WTC11 (cell line): ENCODE results near the gene OVAAL.

Source experiments
- CREB1 ChIP-seq: sonication (generic); formaldehyde crosslinking; IDR thresholded peaks from 2 replicates; pipeline ENCODE4 v1.8.0; 2023; ENCODE audit warnings: mild to moderate bottlenecking, missing genetic modification reagents
- MXD4 ChIP-seq: fragments of 250-450 bp; sonication (Bioruptor Pico); IDR thresholded peaks from 2 replicates; pipeline ENCODE4 v1.8.0; 2021; ENCODE audit warnings: mild to moderate bottlenecking, moderate library complexity, borderline replicate concordance
- NFYB ChIP-seq: sonication (generic); formaldehyde crosslinking; conservative IDR thresholded peaks from 2 replicates; pipeline ENCODE4 v1.8.0; 2022; ENCODE audit warnings: low read depth, missing genetic modification reagents
- TCF7 ChIP-seq: sonication (generic); formaldehyde crosslinking; IDR thresholded peaks from 2 replicates; pipeline ENCODE4 v1.8.0; 2022; ENCODE audit warnings: mild to moderate bottlenecking, low read depth, missing genetic modification reagents, moderate library complexity
- TF ChIP-seq, protein P1 (sequence below): fragments of 200-600 bp; IDR thresholded peaks from 2 replicates; pipeline ENCODE4 v1.8.0; 2022; ENCODE audit warnings: antibody characterized with exemption
- TF ChIP-seq, protein P2 (sequence below): sonication (generic); formaldehyde crosslinking; IDR thresholded peaks from 2 replicates; pipeline ENCODE4 v1.8.1; 2023; ENCODE audit warnings: mild to moderate bottlenecking, missing genetic modification reagents, moderate library complexity

DNA sequence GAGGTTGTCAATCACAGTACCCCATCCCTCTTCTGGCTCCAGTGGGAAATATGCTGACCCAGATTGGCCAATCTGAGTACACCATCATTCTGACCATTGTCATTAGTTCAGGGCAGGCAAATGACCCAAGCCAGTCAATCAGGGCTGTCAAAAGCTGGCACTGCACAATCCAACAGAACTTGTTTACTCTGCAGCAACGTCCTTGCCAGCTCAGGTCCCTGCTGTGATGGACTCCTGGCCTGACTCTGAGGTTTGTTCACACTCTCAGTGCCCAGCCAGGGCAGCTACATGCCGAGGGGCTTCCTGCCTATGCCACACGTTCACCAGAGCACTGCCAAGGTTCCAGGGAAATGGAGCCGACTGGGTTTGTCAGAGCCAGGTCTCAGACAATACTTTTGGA is 14.7 kb upstream of the OVAAL start:
- no peak for TF ChIP-seq TCF7 (CRISPR knock-in tag)
- TF ChIP-seq MXD4 = no peak
- TF ChIP-seq NFYB (CRISPR knock-in tag) = no peak
- TF ChIP-seq CREB1 (CRISPR knock-in tag) = no peak
- TF ChIP-seq, protein P1, sequence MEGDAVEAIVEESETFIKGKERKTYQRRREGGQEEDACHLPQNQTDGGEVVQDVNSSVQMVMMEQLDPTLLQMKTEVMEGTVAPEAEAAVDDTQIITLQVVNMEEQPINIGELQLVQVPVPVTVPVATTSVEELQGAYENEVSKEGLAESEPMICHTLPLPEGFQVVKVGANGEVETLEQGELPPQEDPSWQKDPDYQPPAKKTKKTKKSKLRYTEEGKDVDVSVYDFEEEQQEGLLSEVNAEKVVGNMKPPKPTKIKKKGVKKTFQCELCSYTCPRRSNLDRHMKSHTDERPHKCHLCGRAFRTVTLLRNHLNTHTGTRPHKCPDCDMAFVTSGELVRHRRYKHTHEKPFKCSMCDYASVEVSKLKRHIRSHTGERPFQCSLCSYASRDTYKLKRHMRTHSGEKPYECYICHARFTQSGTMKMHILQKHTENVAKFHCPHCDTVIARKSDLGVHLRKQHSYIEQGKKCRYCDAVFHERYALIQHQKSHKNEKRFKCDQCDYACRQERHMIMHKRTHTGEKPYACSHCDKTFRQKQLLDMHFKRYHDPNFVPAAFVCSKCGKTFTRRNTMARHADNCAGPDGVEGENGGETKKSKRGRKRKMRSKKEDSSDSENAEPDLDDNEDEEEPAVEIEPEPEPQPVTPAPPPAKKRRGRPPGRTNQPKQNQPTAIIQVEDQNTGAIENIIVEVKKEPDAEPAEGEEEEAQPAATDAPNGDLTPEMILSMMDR = no peak
- TF ChIP-seq, protein P2, sequence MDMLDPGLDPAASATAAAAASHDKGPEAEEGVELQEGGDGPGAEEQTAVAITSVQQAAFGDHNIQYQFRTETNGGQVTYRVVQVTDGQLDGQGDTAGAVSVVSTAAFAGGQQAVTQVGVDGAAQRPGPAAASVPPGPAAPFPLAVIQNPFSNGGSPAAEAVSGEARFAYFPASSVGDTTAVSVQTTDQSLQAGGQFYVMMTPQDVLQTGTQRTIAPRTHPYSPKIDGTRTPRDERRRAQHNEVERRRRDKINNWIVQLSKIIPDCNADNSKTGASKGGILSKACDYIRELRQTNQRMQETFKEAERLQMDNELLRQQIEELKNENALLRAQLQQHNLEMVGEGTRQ (CRISPR knock-in tag) = no peak
